Sciatic nerve (tissue), 2 donors: ENCODE data around the gene ORM2. TPM values are rescaled to one million over a fixed set of nuclear protein-coding genes. Genes with fewer than 3 reads are reported as not detected.
"Not testable (repeated sequence)": the region's sequence is repeated elsewhere in the genome, so short reads cannot be mapped to it uniquely, and the experiment has no call there.

ENCODE experiments used
- ATAC-seq: fragments of 200-7000 bp; cut with Tn5 transposase; one replicate; pipeline ENCODE4 v1.9.1; 2020; ENCODE audit warnings: mild to moderate bottlenecking, moderate library complexity
- DNase-seq: peaks from one replicate; pipeline ENCODE4 v3.0.0-alpha.2; 2020; ENCODE audit warnings: low spot score
- intact Hi-C: fragments of 100-400 bp; cut with DNase I; formaldehyde crosslinking; loops from one replicate; pipeline ENCODE4 v1.14.2; 2022
- total RNA-seq: library from RNA; stranded (reverse); fragmentation: NEBNext Ultra II Directional; extraction: Animal tissue kit (Norgen Biotek cat#: 25700); gene quantifications from one replicate; pipeline ENCODE4 v1.2.1, GENCODE V29; 2021
- donor health status: DM: no; HTN: no; CAD: no.
- donor health status: DM: no; HTN: no; CAD: no.

ORM2 gene
- total RNA-seq, 1 donor from 2014 or later = not detected

GRCh38 chr9:114310471-114311450 lies 18.9 kb upstream of the ORM2 start:
- peak; percentile 36 for DNase-seq
- no peak for ATAC-seq
- intact Hi-C loops = no loop called here

- intact Hi-C loops = no loop called here
- ATAC-seq = no peak
- peak; percentile 53 for DNase-seq
Measured at GRCh38 chr9:114311571-114312512, 17.8 kb upstream of the ORM2 start.

- ATAC-seq = no peak
- intact Hi-C loops = no loop called here
- DNase-seq = peak; percentile 23
Measured at GRCh38 chr9:114312513-114312875, 17.2 kb upstream of the ORM2 start.

- DNase-seq = peak; percentile 19
- ATAC-seq = no peak
- intact Hi-C loops = no loop called here
Measured at GRCh38 chr9:114313186-114313585, 16.5 kb upstream of the ORM2 start.

GRCh38 chr9:114314256-114314867 lies 15.3 kb upstream of the ORM2 start:
- intact Hi-C loops = no loop called here
- DNase-seq (peak; percentile 5), ATAC-seq (no peak)

GRCh38 chr9:114314881-114315722 lies 14.6 kb upstream of the ORM2 start:
- peak; percentile 54 for DNase-seq
- ATAC-seq = peak; percentile 25
- intact Hi-C loops = no loop called here

- intact Hi-C loops = no loop called here
- DNase-seq (peak; percentile 5), ATAC-seq (no peak)
Measured at GRCh38 chr9:114315723-114316363, 13.8 kb upstream of the ORM2 start.

- peak; percentile 32 for DNase-seq
- ATAC-seq = no peak
- intact Hi-C loops = no loop called here
Measured at GRCh38 chr9:114316605-114317230, 13.0 kb upstream of the ORM2 start.

- no peak for ATAC-seq
- DNase-seq = peak; percentile 12
- intact Hi-C loops = no loop called here
Measured at GRCh38 chr9:114317665-114318357, 11.9 kb upstream of the ORM2 start.

GRCh38 chr9:114318416-114318815 lies 11.3 kb upstream of the ORM2 start:
- DNase-seq = peak; percentile 33
- ATAC-seq = no peak
- intact Hi-C loops = no loop called here

- peak; percentile 7 for DNase-seq
- intact Hi-C loops = no loop called here
- no peak for ATAC-seq
Measured at GRCh38 chr9:114319147-114319546, 10.5 kb upstream of the ORM2 start.

- intact Hi-C loops, ATAC-seq, DNase-seq: not testable (repeated sequence)
Measured at GRCh38 chr9:114320710-114321109, 9.0 kb upstream of the ORM2 start.

- intact Hi-C loops = no loop called here
- DNase-seq (no peak), ATAC-seq (no peak)
Measured at GRCh38 chr9:114321759-114322158, 7.9 kb upstream of the ORM2 start.

- ATAC-seq, DNase-seq, intact Hi-C loops: not testable (repeated sequence)
Measured at GRCh38 chr9:114322160-114322818, 7.4 kb upstream of the ORM2 start.

GRCh38 chr9:114322831-114323531 lies 6.7 kb upstream of the ORM2 start, which contains the start of gene ORM1:
Gene ORM1 (plus strand): TSS chr9:114323098. CDS start chr9:114323134, 36 bp downstream.
- ATAC-seq, intact Hi-C loops, DNase-seq: not testable (repeated sequence)

- DNase-seq, ATAC-seq, intact Hi-C loops: not testable (repeated sequence)
Measured at GRCh38 chr9:114323849-114324248, 5.8 kb upstream of the ORM2 start.
